Esophagus muscularis mucosa (tissue), 4 donors: ENCODE results near the gene ZNF750. TPM values are rescaled to one million over a fixed set of nuclear protein-coding genes. Genes with fewer than 3 reads are reported as not detected.

Experiments used
- DNase-seq: peaks from one replicate; pipeline ENCODE4 v3.0.0-alpha.2; 2017; ENCODE audit errors: extremely low spot score
- H3K27ac ChIP-seq, 4 donors: fragments of 200-600 bp; sonication (generic); replicated peaks in 1 of 4; 1 replicate in 3 of 4; 2 replicates in 1 of 4; pipeline ENCODE4 v1.5.1; 2016 to 2019; ENCODE audit warnings: mild to moderate bottlenecking in 1 of 4
- H3K27me3 ChIP-seq, 4 donors: fragments of 200-600 bp; sonication (generic); one replicate each; pipeline versions ENCODE4 v1.5.1 to v1.6.0; 2016 to 2019
- H3K36me3 ChIP-seq, 4 donors: fragments of 200-600 bp; sonication (generic); one replicate each; pipeline ENCODE4 v1.5.1; 2016 to 2019
- H3K4me1 ChIP-seq, 4 donors: fragments of 200-600 bp; sonication (generic); one replicate each; pipeline ENCODE4 v1.5.1; 2016 to 2019
- H3K4me3 ChIP-seq, 4 donors: fragments of 200-600 bp; sonication (generic); 1 replicate in 2 of 4; 2 replicates in 2 of 4; pipeline ENCODE4 v1.5.1; 2016 to 2019; ENCODE audit warnings: mild to moderate bottlenecking in 4 of 4, moderate library complexity in 1 of 4
- H3K9me3 ChIP-seq, 4 donors: fragments of 200-600 bp; sonication (generic); 1 replicate in 3 of 4; 2 replicates in 1 of 4; pipeline ENCODE4 v1.5.1; 2016 to 2019
- CTCF ChIP-seq, 3 experiments: fragments of 200-600 bp in 2 of 3; fragments of 450-650 bp in 1 of 3; sonication (generic) in 2 of 3; IDR thresholded peaks; one replicate each; pipeline ENCODE4 v1.5.1; 2017 to 2019; ENCODE audit warnings: antibody characterized with exemption in 3 of 3, mild to moderate bottlenecking in 2 of 3, moderate library complexity in 1 of 3
- EP300 ChIP-seq: sonication (generic); formaldehyde crosslinking; IDR thresholded peaks from one replicate; pipeline ENCODE4 v1.6.1; 2017; ENCODE audit warnings: antibody characterized with exemption
- POLR2A ChIP-seq: fragments of 450-650 bp; IDR thresholded peaks from one replicate; pipeline ENCODE4 v1.6.1; 2017; ENCODE audit warnings: antibody characterized with exemption, moderate library complexity, mild to moderate bottlenecking, low read depth
- POLR2AphosphoS5 ChIP-seq, 2 donors: sonication (generic); formaldehyde crosslinking; IDR thresholded peaks; one replicate each; pipeline ENCODE4 v1.6.1; 2017; ENCODE audit warnings: antibody characterized with exemption in 2 of 2
- WGBS: methylation state at CpG from one replicate; pipeline ENCODE4 v1.1.5; 2018; 5-methylcytosine and 5-hydroxymethylcytosine counted together
- intact Hi-C: fragments of 100-400 bp; cut with DNase I; formaldehyde crosslinking; loops from one replicate; pipeline ENCODE4 v1.15.1; 2023
- total RNA-seq, 4 donors: library from RNA; depleted of rRNA; stranded (reverse); fragments of >200 nt; gene quantifications; one replicate each; pipeline versions ENCODE4 v1.1.0 to v1.2.1, GENCODE V29; 2016

The ZNF750 gene
- total RNA-seq, 4 donors from 2014 or later = not detected

GRCh38 chr17:82863941-82864712, 24.3 kb upstream of the ZNF750 start:
- Histone ChIP-seq H3K9me3 (no peaks in the 10 kb centered on the region), H3K4me3 (no peak overlapping the region), H3K27me3 (no peaks in the 10 kb centered on the region), H3K4me1 (peaks cover 40 to 55% (median 48%) of the 10 kb centered on the region in 4 donors), H3K27ac (no peak overlapping the region), H3K36me3 (peaks cover 0 to 16% (median 0%) of the 10 kb centered on the region in 4 donors)
- intact Hi-C loops = no loop called here
- DNase-seq = no peak
- no peak for TF ChIP-seq POLR2A
- TF ChIP-seq EP300 = no peak
- no peak for TF ChIP-seq CTCF (IDR thresholded peaks at IDR 0.05)
- no peak for TF ChIP-seq POLR2AphosphoS5 (IDR thresholded peaks at IDR 0.05)
- 75% methylated on average over 7 of the region's 18 CpGs for WGBS

- TF ChIP-seq EP300 (no peak), POLR2A (no peak), POLR2AphosphoS5 (IDR thresholded peaks at IDR 0.05) (no peak), CTCF (IDR thresholded peaks at IDR 0.05) (no peak)
- WGBS = 90% methylated on average over 11 of the region's 11 CpGs
- no peak for DNase-seq
- Histone ChIP-seq H3K27ac (no peak overlapping the region), H3K4me1 (peaks cover 40 to 60% (median 50%) of the 10 kb centered on the region in 4 donors), H3K4me3 (no peak overlapping the region), H3K9me3 (no peaks in the 10 kb centered on the region), H3K36me3 (peaks cover 0 to 16% (median 0%) of the 10 kb centered on the region in 4 donors), H3K27me3 (no peaks in the 10 kb centered on the region)
- intact Hi-C loops = no loop called here
These were observed 23.6 kb upstream of the ZNF750 start for GRCh38 chr17:82863383-82863940.

GRCh38 chr17:82862737-82863382, 23.0 kb upstream of the ZNF750 start:
- WGBS = 92% methylated on average over 25 of the region's 25 CpGs
- Histone ChIP-seq H3K27me3 (no peaks in the 10 kb centered on the region), H3K4me3 (no peak overlapping the region), H3K36me3 (peaks cover 0 to 16% (median 0%) of the 10 kb centered on the region in 4 donors), H3K27ac (no peak overlapping the region), H3K9me3 (no peaks in the 10 kb centered on the region), H3K4me1 (peaks cover 40 to 60% (median 50%) of the 10 kb centered on the region in 4 donors)
- TF ChIP-seq EP300 (no peak), POLR2A (no peak), CTCF (IDR thresholded peaks at IDR 0.05) (no peak), POLR2AphosphoS5 (IDR thresholded peaks at IDR 0.05) (no peak)
- DNase-seq = no peak
- intact Hi-C loops = no loop called here

- intact Hi-C loops = no loop called here
- 95% methylated on average over 8 of the region's 8 CpGs for WGBS
These were observed 22.4 kb upstream of the ZNF750 start for GRCh38 chr17:82862191-82862590.

More at GRCh38 chr17:82862191-82862590, 22.4 kb upstream of the ZNF750 start:
- Histone ChIP-seq H3K4me1 (peaks cover 37 to 54% (median 47%) of the 10 kb centered on the region in 4 donors), H3K4me3 (no peak overlapping the region), H3K36me3 (peaks cover 0 to 15% (median 0%) of the 10 kb centered on the region in 4 donors), H3K27ac (no peak overlapping the region), H3K9me3 (no peaks in the 10 kb centered on the region), H3K27me3 (no peaks in the 10 kb centered on the region)
- no peak for TF ChIP-seq EP300
- TF ChIP-seq POLR2AphosphoS5 (IDR thresholded peaks at IDR 0.05) = no peak
- TF ChIP-seq CTCF (IDR thresholded peaks at IDR 0.05) = no peak
- TF ChIP-seq POLR2A = no peak
- DNase-seq = no peak
